Stimulated activated CD8-positive, alpha-beta memory T cell treated with anti-CD3 and anti-CD28 coated beads, Interleukin-15, amount 100 ng/mL, for 24 hours (primary cell): Measurements from ENCODE around the gene ZYG11A.

ENCODE experiments used
- DNase-seq: peaks from one replicate; pipeline ENCODE4 v3.0.0-alpha.2; 2020; ENCODE audit warnings: low read depth

The ZYG11A gene

DNA sequence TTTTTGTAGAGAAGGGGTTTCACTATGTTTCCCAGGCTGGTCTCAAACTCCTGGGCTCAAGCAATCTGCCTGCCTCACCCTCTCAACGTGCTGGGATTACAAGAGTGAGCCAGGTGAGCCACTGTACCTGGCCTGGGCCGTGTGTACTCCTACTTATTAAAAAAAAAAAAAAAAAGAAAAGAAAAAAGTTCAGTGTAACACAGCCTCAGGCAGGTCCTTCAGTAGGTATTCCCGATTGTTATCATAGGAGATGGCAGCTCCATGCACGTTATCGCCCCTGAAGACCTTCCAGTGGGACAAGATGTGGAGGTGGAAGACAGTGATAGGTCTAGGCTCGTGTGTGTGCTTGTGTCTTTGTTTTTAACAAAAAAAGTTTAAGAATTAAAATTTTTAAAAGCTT is 75.6 kb downstream of the ZYG11A start:
- no peak for DNase-seq

DNA sequence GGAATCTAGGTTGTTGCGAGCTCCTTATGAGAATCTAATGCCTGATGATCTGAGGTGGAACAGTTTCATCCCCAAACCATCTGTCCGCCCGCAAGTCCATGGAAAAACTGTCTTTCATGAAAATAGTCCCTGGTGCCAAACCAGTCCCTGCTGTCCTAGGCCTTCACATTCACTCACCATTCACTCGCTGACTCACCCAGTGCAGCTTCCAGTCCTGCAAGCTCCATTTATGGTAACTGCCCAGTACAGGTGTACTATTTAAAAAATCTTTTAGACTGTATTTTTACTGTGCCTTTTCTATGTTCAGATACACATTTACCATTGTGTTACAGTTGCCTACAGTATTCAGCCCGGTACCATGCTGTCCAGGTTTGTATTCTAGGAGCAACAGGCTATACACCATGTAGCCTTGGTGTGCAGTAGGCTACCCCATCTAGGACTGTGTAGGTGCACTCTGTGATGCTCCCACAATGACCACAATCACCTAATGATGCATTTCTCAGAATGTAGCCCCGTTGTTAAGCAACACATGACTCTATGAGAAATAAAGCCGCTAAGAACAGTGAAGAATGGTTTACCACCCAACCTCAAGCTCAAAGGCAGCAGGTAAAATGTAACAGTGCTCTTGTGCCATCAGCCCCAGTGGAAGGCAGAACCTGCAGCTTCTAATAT is 76.6 kb downstream of the ZYG11A start:
- no peak for DNase-seq

DNA sequence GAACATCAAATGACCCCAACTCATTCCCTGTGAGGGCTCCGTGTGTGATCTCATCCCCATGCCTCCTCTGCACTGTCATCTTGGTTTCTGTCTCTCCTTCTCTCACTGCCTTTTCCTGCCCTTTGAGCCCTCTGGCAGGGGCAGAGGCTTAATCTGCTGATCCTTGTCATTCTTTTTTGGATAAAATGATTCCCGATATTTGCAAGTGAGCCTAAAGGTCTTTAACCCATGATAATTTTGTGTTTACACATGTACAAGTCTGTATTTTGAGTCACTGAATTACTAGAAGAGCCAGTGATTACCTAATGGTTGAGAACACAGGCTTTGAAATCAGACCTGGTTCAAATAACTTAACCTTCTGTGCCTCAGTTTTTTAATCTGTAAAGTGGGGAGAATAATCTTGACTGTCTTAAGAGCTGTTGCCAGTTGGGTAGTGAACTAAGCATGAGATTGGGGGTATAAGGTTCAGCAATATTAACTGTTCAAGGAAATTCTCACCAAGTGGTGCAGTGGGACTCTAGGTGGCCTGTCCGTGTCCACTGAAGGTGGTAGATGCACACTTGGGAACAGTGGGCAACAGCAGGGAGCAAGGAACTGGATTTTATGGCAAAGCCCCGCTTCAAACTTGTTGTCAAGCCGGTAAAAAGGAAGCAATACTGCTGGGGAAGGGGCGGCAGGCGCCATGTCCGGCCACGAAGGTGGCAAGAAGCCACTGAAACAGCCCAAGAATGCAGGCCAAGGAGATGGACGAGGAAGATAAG is 77.3 kb downstream of the ZYG11A start:
- no peak for DNase-seq

DNA sequence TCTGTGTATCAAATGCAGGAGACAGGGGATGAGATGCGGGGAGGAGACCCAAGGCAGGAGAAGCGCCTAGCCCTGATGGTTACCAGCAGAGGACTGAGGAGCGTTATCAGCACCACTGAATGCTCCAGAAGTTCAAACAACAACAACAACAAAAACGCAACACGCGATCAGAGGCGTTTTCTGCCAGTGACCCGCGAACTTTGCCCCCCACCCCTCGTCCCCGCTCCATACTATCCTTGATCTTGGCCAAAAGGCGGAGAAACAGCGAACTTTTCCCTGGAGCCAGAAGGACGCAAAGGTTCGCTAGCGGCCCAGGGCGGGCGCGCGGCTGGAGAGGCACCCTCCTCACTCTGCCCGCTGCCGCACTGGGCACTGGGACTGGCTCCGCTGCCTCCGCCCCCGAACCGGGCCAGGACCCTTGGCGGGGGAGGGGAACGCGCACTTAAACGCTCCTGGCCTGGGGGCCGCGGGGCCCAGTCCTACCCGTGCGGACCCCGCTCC is 78.3 kb downstream of the ZYG11A start:
- no peak for DNase-seq

DNA sequence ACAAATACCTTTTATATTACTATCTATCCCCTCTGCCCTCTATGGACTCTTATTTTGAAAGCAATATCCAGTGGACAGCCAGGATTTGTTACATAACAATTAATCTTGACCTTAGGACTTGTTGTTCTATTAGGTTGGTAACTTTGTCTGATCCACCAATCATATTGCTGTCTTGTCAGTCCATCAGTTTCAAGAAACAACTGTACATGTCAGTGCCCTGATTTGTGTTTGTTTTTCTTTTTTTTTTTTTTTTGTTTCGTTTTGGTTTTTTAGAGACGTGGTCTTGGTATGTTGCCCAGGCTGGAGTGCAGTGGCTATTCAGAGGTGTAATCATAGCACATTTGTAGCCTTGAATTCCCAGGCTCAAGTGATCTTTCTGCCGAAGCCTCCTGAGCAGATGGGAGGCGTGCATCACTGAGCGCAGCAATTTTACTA is 83.0 kb downstream of the ZYG11A start:
- DNase-seq: no peak

DNA sequence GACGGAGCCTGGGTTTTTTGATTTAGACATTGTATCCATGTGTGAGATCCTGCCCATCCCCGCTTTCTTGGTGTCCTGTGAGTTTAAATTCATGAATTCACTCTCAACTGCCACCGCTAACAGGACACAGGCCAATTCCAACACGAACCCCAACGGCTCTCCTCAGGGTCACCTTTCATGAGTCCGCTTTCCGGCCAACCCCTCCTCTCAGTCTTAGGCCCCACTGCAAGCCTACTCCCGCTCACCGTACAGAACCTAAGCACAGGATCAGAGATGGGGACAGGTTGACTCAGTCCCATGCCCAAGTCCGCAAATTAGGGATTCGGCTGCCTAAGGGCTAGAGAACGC is 84.3 kb downstream of the ZYG11A start:
- no peak for DNase-seq

DNA sequence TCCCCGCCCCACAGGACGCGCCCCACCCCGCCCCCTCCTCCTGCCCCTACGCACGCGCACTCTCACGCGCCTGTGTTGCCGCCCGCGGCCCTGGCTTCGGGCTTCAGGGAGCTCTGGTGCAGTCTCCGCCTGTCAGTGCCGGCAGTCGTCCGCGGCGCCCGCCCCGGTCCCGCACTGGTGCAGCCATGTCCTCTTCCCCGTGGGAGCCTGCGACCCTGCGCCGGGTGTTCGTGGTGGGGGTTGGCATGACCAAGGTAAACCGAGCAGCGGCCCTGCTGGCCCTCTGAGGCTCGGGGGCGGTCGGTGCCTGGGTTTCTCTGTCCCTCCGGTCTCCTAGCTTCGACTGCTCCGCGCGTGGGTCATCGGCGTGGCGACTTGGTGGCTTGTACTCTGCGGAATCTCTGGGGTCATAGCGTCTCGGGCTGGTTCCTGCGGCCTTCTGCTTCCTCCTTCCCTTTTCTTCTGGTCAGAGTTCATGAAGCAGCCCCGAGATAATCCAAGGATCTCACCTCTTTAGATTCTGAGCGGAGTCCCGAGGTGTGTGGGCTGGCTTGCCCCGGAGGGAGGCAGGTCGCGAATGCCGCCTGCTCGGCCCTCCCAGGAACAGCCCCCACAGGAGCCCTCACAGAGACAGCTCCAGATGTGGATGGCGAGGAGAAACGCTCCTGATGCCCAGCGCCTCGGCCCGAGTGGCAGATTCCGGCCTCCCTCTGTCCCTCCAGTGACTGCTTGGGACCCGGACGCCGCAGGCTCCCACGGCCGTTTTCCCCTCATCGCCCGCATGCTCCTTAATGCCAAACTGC is 84.9 kb downstream of the ZYG11A start, which contains the start of gene SCP2:
Gene SCP2 (plus strand): TSS at position 65 of the 803 bp plus-strand sequence. CDS start 121 bp downstream, at position 186.
- DNase-seq: peak; percentile 53

DNA sequence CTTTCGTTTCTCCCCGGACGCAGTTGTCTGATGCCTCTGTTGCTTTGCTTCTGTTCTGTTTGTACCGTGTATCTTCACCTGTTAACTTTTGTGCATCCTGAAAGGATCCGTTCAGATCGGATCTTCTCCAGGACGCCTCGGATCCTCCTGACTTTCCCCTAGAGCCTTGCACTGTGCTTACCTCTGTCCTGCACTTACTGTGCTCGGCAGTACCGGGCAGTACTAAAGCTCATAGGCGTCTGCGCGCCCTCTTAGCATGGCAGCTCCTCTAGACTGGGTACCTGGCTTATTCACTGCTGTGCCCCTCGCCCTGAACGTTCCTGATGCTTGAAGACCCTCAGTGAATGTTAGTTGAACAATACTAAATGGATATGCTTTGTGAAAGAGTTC is 85.5 kb downstream of the ZYG11A start:
- DNase-seq: no peak

DNA sequence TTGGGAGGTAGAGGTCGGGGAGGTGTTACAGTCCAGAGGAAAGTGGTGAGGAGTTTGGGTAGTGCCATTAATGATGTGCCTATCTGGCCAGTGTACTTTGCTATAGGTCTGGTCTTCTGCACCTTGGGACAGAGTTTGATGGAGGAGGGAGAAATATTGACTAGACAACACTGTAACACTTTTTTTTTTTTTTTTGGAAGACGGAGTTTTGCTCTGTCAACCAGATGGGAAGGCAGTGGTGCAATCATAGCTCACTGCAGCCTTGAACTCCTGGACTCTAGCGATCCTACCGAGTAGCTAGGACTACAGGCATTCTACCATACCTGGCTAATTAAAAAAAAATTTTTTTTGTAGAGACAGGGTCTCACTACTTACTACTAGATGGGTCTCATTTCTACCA is 86.5 kb downstream of the ZYG11A start:
- DNase-seq: no peak

DNA sequence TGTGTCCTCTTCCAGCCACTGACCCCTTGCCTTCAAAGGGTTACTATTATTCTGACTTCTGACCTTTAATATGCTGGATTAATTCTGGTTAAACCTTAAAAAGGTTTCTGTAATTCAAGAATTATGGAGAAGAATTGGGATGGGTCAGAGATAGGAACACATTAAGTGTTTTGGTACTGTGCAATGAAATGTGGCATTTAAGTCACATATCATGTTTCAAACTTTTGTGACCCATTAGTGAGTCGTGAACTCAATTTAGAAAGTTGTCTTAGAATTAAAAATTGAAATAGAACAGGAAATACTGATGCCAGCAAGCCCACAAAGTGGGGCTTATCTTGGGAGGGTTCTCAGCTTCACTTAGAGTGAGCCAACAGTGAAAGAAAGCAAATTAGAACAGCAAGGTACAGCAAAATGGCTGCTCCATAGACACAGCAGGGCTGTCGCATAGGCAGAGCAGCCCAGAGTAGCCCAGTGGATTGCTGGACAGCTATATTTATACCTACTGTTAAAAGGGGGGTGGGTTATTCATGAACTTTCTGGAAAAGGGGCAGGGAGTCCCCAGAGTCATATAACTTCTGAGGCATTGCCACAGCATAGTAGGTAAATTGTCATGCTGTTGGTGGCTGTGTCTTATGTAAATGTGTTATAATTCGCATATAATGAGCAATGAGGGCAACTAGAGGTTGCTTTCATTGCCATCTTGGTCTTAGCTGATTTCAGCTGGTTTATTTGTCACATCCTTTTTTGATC is 95.0 kb downstream of the ZYG11A start:
- DNase-seq: no peak

DNA sequence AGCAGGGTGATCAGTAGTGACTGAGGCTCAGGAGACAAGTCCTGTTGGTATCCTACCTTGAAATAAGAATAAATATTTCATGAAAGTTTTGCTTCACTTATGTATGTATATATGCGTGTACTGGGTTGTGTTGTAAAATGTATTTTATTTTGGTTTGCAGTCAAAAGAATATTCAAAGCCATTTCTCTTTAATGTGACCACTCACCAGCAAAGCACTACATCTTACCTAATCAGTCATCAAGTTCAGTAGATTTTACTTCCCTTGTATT is 95.6 kb downstream of the ZYG11A start:
- DNase-seq: no peak

DNA sequence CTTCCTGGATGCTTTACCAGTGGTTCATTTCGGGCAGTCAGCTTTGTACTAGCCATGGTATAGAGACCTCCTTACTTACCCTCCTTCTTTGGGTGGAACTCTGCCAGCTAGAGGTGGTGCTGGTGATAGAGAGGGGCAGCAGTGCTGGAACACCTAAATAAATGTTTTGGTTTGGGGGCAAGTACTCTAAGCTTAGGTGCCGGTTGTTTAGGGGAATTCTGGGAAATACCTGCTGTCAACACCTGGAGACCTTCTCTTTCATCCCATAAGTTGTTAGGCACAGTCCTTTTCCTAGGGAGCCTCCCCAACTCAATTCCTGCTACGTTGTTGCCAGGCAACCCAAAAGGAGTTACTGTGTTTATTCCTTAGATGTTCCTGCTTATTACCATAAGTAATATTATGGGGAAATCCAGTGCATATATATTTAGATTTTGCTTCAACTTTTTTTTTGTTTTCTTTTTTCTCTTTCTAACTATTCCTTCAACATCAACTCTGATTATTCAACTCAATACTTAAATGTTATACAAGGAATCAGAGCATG is 101.4 kb downstream of the ZYG11A start:
- no peak for DNase-seq

DNA sequence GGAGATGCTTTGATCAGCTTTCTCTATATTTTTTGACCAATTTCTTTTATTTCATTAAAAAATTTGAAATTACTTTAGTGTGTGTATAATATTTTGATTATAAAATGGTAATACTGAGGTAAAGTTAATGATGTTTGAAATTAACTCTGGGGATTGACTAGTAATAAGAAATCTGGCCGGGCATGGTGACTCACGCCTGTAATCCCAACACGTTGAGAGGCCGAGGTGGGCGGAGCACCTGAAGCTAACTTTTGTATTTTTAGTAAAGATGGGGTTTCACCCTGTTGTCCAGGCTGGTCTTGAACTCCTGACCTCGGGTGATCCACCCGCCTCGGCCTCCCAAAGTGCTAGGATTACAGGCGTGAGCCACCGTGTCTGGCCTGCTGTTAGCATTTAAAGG is 102.0 kb downstream of the ZYG11A start:
- DNase-seq: no peak
